H1 (cell line): Measurements from ENCODE around the gene C3orf20. TPM values are rescaled to one million over a fixed set of nuclear protein-coding genes. Genes with fewer than 3 reads are reported as not detected.

Experiments
- CTCF ChIA-PET: fragments of 300-600 bp; sonication (Branson Sonifier 250); formaldehyde crosslinking; loops from one replicate; lab custom pipeline; 2021; ENCODE audit not compliant: partially characterized antibody; lab: Charles Lee
- POLR2A ChIA-PET: fragments of 300-600 bp; sonication (Branson Sonifier 250); formaldehyde crosslinking; loops from one replicate; lab custom pipeline; 2021; ENCODE audit warnings: inconsistent platforms; ENCODE audit not compliant: partially characterized antibody; lab: Charles Lee
- DNase-seq, 2 experiments: peaks; one replicate each; pipeline versions ENCODE4 v3.0.0 to v3.0.0-alpha.2; 2010 to 2022; ENCODE audit warnings: low spot score in 2 of 2, low read depth in 1 of 2, mixed read lengths in 1 of 2
- FAIRE-seq: peaks from 2 replicates; lab custom pipeline; 2011; peaks lifted over from hg19 to GRCh38; lab: Jason Lieb, UNC
- H2AFZ ChIP-seq: 2 replicates; pipeline ENCODE4 v1.8.1; 2012; ENCODE audit warnings: low read length, inconsistent platforms
- H2AK5ac ChIP-seq: 2 replicates; pipeline ENCODE4 v1.6.1; 2013; ENCODE audit warnings: low read depth, low read length
- H2BK120ac ChIP-seq: replicated peaks from 2 replicates; pipeline ENCODE3; 2013; ENCODE audit warnings: low read depth, low read length, inconsistent platforms
- H2BK12ac ChIP-seq: 2 replicates; pipeline ENCODE4 v1.6.1; 2013; ENCODE audit warnings: low read depth, low read length
- H2BK15ac ChIP-seq: 2 replicates; pipeline ENCODE4 v1.6.1; 2013; ENCODE audit warnings: low read length
- H2BK20ac ChIP-seq: 2 replicates; pipeline ENCODE4 v1.6.1; 2013; ENCODE audit warnings: low read length
- H2BK5ac ChIP-seq: 2 replicates; pipeline ENCODE4 v1.6.1; 2013; ENCODE audit warnings: low read depth, low read length
- H3K14ac ChIP-seq: 2 replicates; pipeline ENCODE4 v1.6.1; 2013; ENCODE audit warnings: inconsistent platforms; ENCODE audit not compliant: insufficient read length
- H3K18ac ChIP-seq: 2 replicates; pipeline ENCODE4 v1.6.1; 2013; ENCODE audit warnings: low read length; ENCODE audit errors: extremely low read depth
- H3K23ac ChIP-seq: 2 replicates; pipeline ENCODE4 v1.6.1; 2013; ENCODE audit warnings: inconsistent platforms; ENCODE audit not compliant: insufficient read length
- H3K23me2 ChIP-seq: 2 replicates; pipeline ENCODE4 v1.6.1; 2013; ENCODE audit warnings: low read depth, low read length
- H3K27ac ChIP-seq: 2 replicates; pipeline ENCODE4 v1.6.1; 2011; ENCODE audit warnings: low read depth, low read length, inconsistent platforms
- H3K27me3 ChIP-seq, 4 experiments: replicated peaks in 1 of 4; 1 replicate in 1 of 4; 2 replicates in 3 of 4; pipeline versions ENCODE4 v1.6.1 to v1.8.1; 2011 to 2013; ENCODE audit warnings: low read length in 3 of 4, mild to moderate bottlenecking in 3 of 4, inconsistent platforms in 2 of 4, mixed read lengths in 2 of 4, moderate library complexity in 1 of 4; ENCODE audit not compliant: control insufficient read depth in 3 of 4, insufficient read depth in 3 of 4; ENCODE audit errors: extremely low read depth in 1 of 4
- H3K36me3 ChIP-seq, 4 experiments: 2 replicates each; pipeline versions ENCODE4 v1.6.1 to v1.8.1; 2011 to 2013; ENCODE audit warnings: mild to moderate bottlenecking in 4 of 4, low read length in 3 of 4, moderate library complexity in 2 of 4, control low read depth in 1 of 4, inconsistent platforms in 1 of 4; ENCODE audit not compliant: insufficient read depth in 4 of 4, control insufficient read depth in 2 of 4
- H3K4ac ChIP-seq: replicated peaks from 2 replicates; pipeline ENCODE3; 2013; ENCODE audit warnings: low read length, low read depth, mixed read lengths, inconsistent platforms; ENCODE audit not compliant: insufficient read length
- H3K4me1 ChIP-seq, 4 experiments: replicated peaks in 1 of 4; 1 replicate in 1 of 4; 2 replicates in 3 of 4; pipeline versions ENCODE4 v1.6.1 to v1.8.1; 2011 to 2013; ENCODE audit warnings: low read length in 3 of 4, inconsistent platforms in 2 of 4, mixed read lengths in 1 of 4; ENCODE audit not compliant: insufficient read depth in 4 of 4, control insufficient read depth in 3 of 4
- H3K4me2 ChIP-seq, 2 experiments: 2 replicates each; pipeline versions ENCODE4 v1.6.1 to v1.8.1; 2011 to 2013; ENCODE audit warnings: low read depth in 2 of 2, low read length in 2 of 2, control low read depth in 1 of 2, inconsistent platforms in 1 of 2, mild to moderate bottlenecking in 1 of 2; ENCODE audit not compliant: insufficient read depth in 1 of 2
- H3K4me3 ChIP-seq, 4 experiments: fragments of 200-600, 300-600 bp in 1 of 4; sonication (generic), shearing (Covaris generic), sonication (Bioruptor Twin) in 1 of 4; 2 replicates each; pipeline versions ENCODE4 v1.5.1 to v1.8.1; 2011 to 2016; ENCODE audit warnings: low read length in 4 of 4, low read depth in 3 of 4, control low read depth in 2 of 4, inconsistent platforms in 2 of 4, mild to moderate bottlenecking in 2 of 4, mixed read lengths in 1 of 4, moderate library complexity in 1 of 4; ENCODE audit not compliant: insufficient read depth in 2 of 4; ENCODE audit errors: extremely low read depth in 1 of 4
- H3K56ac ChIP-seq: replicated peaks from 2 replicates; pipeline ENCODE3; 2013; ENCODE audit warnings: low read depth, mild to moderate bottlenecking, mixed read lengths, low read length, inconsistent platforms; ENCODE audit not compliant: insufficient read length
- H3K79me1 ChIP-seq: 2 replicates; pipeline ENCODE4 v1.6.1; 2013; ENCODE audit warnings: low read depth, low read length, control low read depth
- H3K79me2 ChIP-seq, 2 experiments: 2 replicates each; pipeline versions ENCODE4 v1.6.1 to v1.8.1; 2012 to 2013; ENCODE audit warnings: low read length in 2 of 2, mild to moderate bottlenecking in 2 of 2, inconsistent platforms in 1 of 2; ENCODE audit not compliant: insufficient read depth in 2 of 2, control insufficient read depth in 1 of 2
- H3K9ac ChIP-seq, 4 experiments: replicated peaks in 1 of 4; 1 replicate in 1 of 4; 2 replicates in 3 of 4; pipeline versions ENCODE4 v1.6.1 to v1.8.1; 2011 to 2013; ENCODE audit warnings: low read depth in 3 of 4, low read length in 3 of 4, control low read depth in 2 of 4, mild to moderate bottlenecking in 2 of 4, moderate library complexity in 2 of 4, inconsistent platforms in 1 of 4; ENCODE audit errors: extremely low read depth in 1 of 4
- H3K9me3 ChIP-seq, 2 experiments: 2 replicates each; pipeline versions ENCODE4 v1.6.1 to v1.8.1; 2012 to 2013; ENCODE audit warnings: mild to moderate bottlenecking in 2 of 2, moderate library complexity in 2 of 2, control low read depth in 1 of 2, inconsistent platforms in 1 of 2, low read depth in 1 of 2, low read length in 1 of 2, mixed read lengths in 1 of 2; ENCODE audit not compliant: insufficient read depth in 2 of 2
- H4K20me1 ChIP-seq, 2 experiments: replicated peaks in 1 of 2; 2 replicates each; pipeline versions ENCODE3 to v1.8.1; 2011 to 2013; ENCODE audit warnings: inconsistent platforms in 2 of 2, low read length in 2 of 2, mild to moderate bottlenecking in 1 of 2; ENCODE audit not compliant: insufficient read depth in 2 of 2, control insufficient read depth in 1 of 2
- H4K5ac ChIP-seq: 2 replicates; pipeline ENCODE4 v1.6.1; 2013; ENCODE audit warnings: low read length, low read depth, mixed read lengths, inconsistent platforms; ENCODE audit not compliant: insufficient read length
- H4K8ac ChIP-seq: 2 replicates; pipeline ENCODE4 v1.8.0; 2013; ENCODE audit warnings: mild to moderate bottlenecking, moderate library complexity, low read length, inconsistent platforms; ENCODE audit not compliant: insufficient read depth; ENCODE audit errors: extremely low read depth
- H4K91ac ChIP-seq: replicated peaks from 2 replicates; pipeline ENCODE3; 2013; ENCODE audit warnings: low read length, mixed read lengths, inconsistent platforms; ENCODE audit not compliant: insufficient read length
- JUN ChIP-seq: IDR thresholded peaks from 2 replicates; pipeline ENCODE4 v1.6.1; 2011; ENCODE audit warnings: low read depth, mild to moderate bottlenecking, improper control_type of control experiment, low read length
- KDM4A ChIP-seq: IDR thresholded peaks from one replicate; pipeline ENCODE4 v1.7.1; 2012; ENCODE audit warnings: low read depth, mild to moderate bottlenecking, moderate library complexity, low read length, inconsistent platforms; ENCODE audit not compliant: severe bottlenecking
- NANOG ChIP-seq: IDR thresholded peaks from 2 replicates; pipeline ENCODE4 v1.6.1; 2011; ENCODE audit warnings: low read length, low read depth, mild to moderate bottlenecking, inconsistent platforms; ENCODE audit not compliant: insufficient read depth, poor library complexity, severe bottlenecking
- POLR2A ChIP-seq, 2 experiments: IDR thresholded peaks; 1 replicate in 1 of 2; 2 replicates in 1 of 2; pipeline ENCODE4 v1.6.1; 2011; ENCODE audit warnings: low read depth in 2 of 2, low read length in 2 of 2, mild to moderate bottlenecking in 2 of 2; ENCODE audit errors: control extremely low read depth in 1 of 2
- RXRA ChIP-seq: IDR thresholded peaks from 2 replicates; pipeline ENCODE4 v1.6.1; 2011; ENCODE audit warnings: low read depth, mild to moderate bottlenecking, low read length, moderate library complexity; ENCODE audit not compliant: insufficient read depth
- TAF7 ChIP-seq: optimal IDR thresholded peaks from 2 replicates; pipeline ENCODE3; 2011; ENCODE audit warnings: low read depth, mild to moderate bottlenecking, inconsistent platforms, low read length, moderate library complexity, borderline replicate concordance
- WGBS, 2 experiments: shearing (Covaris generic) in 1 of 2; methylation state at CpG; one replicate each; pipeline versions ENCODE4 v1.1.6 to v1.1.7; 2013 to 2015; ENCODE audit warnings: low lambda C conversion rate in 2 of 2, mixed read lengths in 2 of 2, inconsistent platforms in 1 of 2, low coverage in 1 of 2, missing lambda C conversion rate in 1 of 2; ENCODE audit not compliant: insufficient replicate concordance in 2 of 2, insufficient coverage in 1 of 2, insufficient read length in 1 of 2; ENCODE audit errors: extremely low coverage in 1 of 2, missing lambda C conversion rate in 1 of 2; 5-methylcytosine and 5-hydroxymethylcytosine counted together
- polyA plus RNA-seq, 7 experiments: library from polyadenylated mRNA; depleted of rRNA in 3 of 7; stranded (reverse) in 5 of 7; unstranded in 2 of 7; fragments of >200 nt in 5 of 7; fragments of 200-250 nt in 2 of 7; gene quantifications; 1 replicate in 5 of 7; 2 replicates in 1 of 7; 4 replicates in 1 of 7; pipeline versions ENCODE4 v1.2.1 to v1.2.3, GENCODE V29; 2011 to 2013; ENCODE audit warnings: missing spikeins in 2 of 7, mixed read lengths in 2 of 7
- total RNA-seq: library from RNA; stranded (reverse); fragmentation: NEBNext Ultra II Directional; extraction: Animal tissue kit (Norgen Biotek cat#: 25700); gene quantifications from 2 replicates; pipeline ENCODE4 v1.2.1, GENCODE V29; 2021
- TF ChIP-seq, protein P1 (sequence below): IDR thresholded peaks from 2 replicates; pipeline ENCODE4 v1.6.1; 2012; ENCODE audit warnings: inconsistent platforms

C3orf20 gene
- total and polyA plus RNA-seq, 2 of the 8 experiments (the other 6 are each of a cell fraction or from before 2014, with no cell fraction given) = not detected

GRCh38 chr3:14691239-14691638 lies 16.3 kb downstream of the C3orf20 start:
- Histone ChIP-seq H3K9me3 (no peaks in the 10 kb centered on the region), H3K9ac (no peak overlapping the region; a peak in 3 of 7 replicates), H4K5ac (no peak overlapping the region), H4K20me1 (no peaks in the 10 kb centered on the region), H2BK15ac (no peak overlapping the region), H3K4me1 (no peaks in the 10 kb centered on the region), H3K23ac (no peak overlapping the region), H3K56ac (no peak overlapping the region), H2BK120ac (no peak overlapping the region), H4K91ac (no peak overlapping the region), H2BK5ac (no peak overlapping the region), H2AFZ (0 out of 2 replicates have a peak overlapping the region, but pooled peaks have one; percentile 40), H3K4me3 (no peak overlapping the region), H3K14ac (no peak overlapping the region), H2BK12ac (no peak overlapping the region), H3K27me3 (no peaks in the 10 kb centered on the region; a peak in 1 of 7 replicates), H3K79me2 (no peaks in the 10 kb centered on the region), H3K18ac (no peak overlapping the region), H3K79me1 (no peaks in the 10 kb centered on the region), H3K27ac (no peak overlapping the region), H3K36me3 (no peaks in the 10 kb centered on the region), H2AK5ac (no peak overlapping the region), H3K4ac (no peak overlapping the region), H2BK20ac (no peak overlapping the region), H3K23me2 (no peaks in the 10 kb centered on the region), H4K8ac (no peak overlapping the region), H3K4me2 (no peak overlapping the region)
- POLR2A ChIA-PET = no interaction called here
- CTCF ChIA-PET = interaction anchor here (0.8 to 1.9 kb wide), 5 partner anchors 17 to 230 kb away, joined by 3 to 6 read pairs (median 5); no protein-coding TSS in a partner anchor
- DNase-seq (no peak), FAIRE-seq (no peak)
- WGBS, 2 experiments = 84% methylated on average over 4 of the region's 4 CpGs; no CpG with 5 or more reads in 1 of the 2 experiments
- TF ChIP-seq, protein P1, sequence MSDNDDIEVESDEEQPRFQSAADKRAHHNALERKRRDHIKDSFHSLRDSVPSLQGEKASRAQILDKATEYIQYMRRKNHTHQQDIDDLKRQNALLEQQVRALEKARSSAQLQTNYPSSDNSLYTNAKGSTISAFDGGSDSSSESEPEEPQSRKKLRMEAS = no peak
- no peak for TF ChIP-seq RXRA
- no peak for TF ChIP-seq KDM4A
- TF ChIP-seq JUN = no peak
- no peak for TF ChIP-seq NANOG
- TF ChIP-seq TAF7 = no peak
- TF ChIP-seq POLR2A (IDR thresholded peaks at IDR 0.05; ENCODE audit: control extremely low read depth in 1 of 2, low read depth in 2 of 2, low read length in 2 of 2) = no peak
